HEK293 (cell line): ENCODE data around the gene SURF4.

Source experiments
- CTCF ChIA-PET: fragments of 350-600 bp; formaldehyde crosslinking; extraction: SDS; loops from one replicate; lab custom pipeline; 2021; ENCODE audit warnings: antibody characterized with exemption; lab: Yijun Ruan, JAX
- POLR2A ChIA-PET: fragments of 300-600 bp; formaldehyde crosslinking; extraction: SDS; loops from one replicate; lab custom pipeline; 2020; ENCODE audit warnings: antibody characterized with exemption, inconsistent platforms; lab: Yijun Ruan, JAX
- H3K27ac ChIP-seq: fragments of 200-500 bp; sonication (Bioruptor generic); 2 replicates; pipeline ENCODE4 v1.5.1; 2014; ENCODE audit warnings: low read depth, low read length, control low read depth, inconsistent platforms; ENCODE audit errors: extremely low read depth
- H3K36me3 ChIP-seq, 2 experiments: fragments of 200-500 bp in 1 of 2; sonication (Bioruptor generic) in 1 of 2; 1 replicate in 1 of 2; 2 replicates in 1 of 2; pipeline ENCODE4 v1.5.1; 2014 to 2017; ENCODE audit warnings: inconsistent platforms in 2 of 2, low read length in 2 of 2; ENCODE audit not compliant: control insufficient read depth in 2 of 2, insufficient read depth in 1 of 2
- H3K4me1 ChIP-seq: fragments of 200-500 bp; sonication (Bioruptor generic); 2 replicates; pipeline ENCODE4 v1.5.1; 2014; ENCODE audit warnings: mild to moderate bottlenecking, low read length, inconsistent platforms; ENCODE audit not compliant: control insufficient read depth, insufficient read depth
- H3K4me3 ChIP-seq: 2 replicates; pipeline ENCODE4 v1.5.1; 2011; ENCODE audit warnings: low read depth, mild to moderate bottlenecking, control low read depth, low read length, moderate library complexity
- H3K9me3 ChIP-seq: fragments of 200-500 bp; sonication (Bioruptor generic); 2 replicates; pipeline ENCODE4 v1.5.1; 2014; ENCODE audit warnings: low read depth, low read length, inconsistent platforms; ENCODE audit not compliant: control insufficient read depth, insufficient read depth
- CTCF ChIP-seq: fragments of 450-650 bp; formaldehyde crosslinking; IDR thresholded peaks from 2 replicates; pipeline ENCODE4 v1.5.1; 2016; ENCODE audit warnings: missing biosample characterization, missing genetic modification characterization
- EGR2 ChIP-seq: fragments of 450-650 bp; formaldehyde crosslinking; IDR thresholded peaks from 2 replicates; pipeline ENCODE4 v1.5.1; 2016; ENCODE audit warnings: low read depth, missing biosample characterization, missing genetic modification characterization
- GLIS1 ChIP-seq: fragments of 450-650 bp; formaldehyde crosslinking; IDR thresholded peaks from 2 replicates; pipeline ENCODE4 v1.5.1; 2016; ENCODE audit warnings: missing biosample characterization, missing genetic modification characterization
- KLF1 ChIP-seq: fragments of 450-650 bp; formaldehyde crosslinking; IDR thresholded peaks from 2 replicates; pipeline ENCODE4 v1.5.1; 2016; ENCODE audit warnings: missing biosample characterization, missing genetic modification characterization
- REPIN1 ChIP-seq: fragments of 450-650 bp; formaldehyde crosslinking; IDR thresholded peaks from 2 replicates; pipeline ENCODE4 v1.5.1; 2017; ENCODE audit warnings: missing biosample characterization, missing genetic modification characterization, low read depth
- SP2 ChIP-seq: fragments of 450-650 bp; formaldehyde crosslinking; IDR thresholded peaks from 2 replicates; pipeline ENCODE4 v1.5.1; 2016; ENCODE audit warnings: missing biosample characterization, missing genetic modification characterization
- SP3 ChIP-seq: fragments of 450-650 bp; formaldehyde crosslinking; IDR thresholded peaks from 2 replicates; pipeline ENCODE4 v1.5.1; 2016; ENCODE audit warnings: missing biosample characterization, missing genetic modification characterization
- ZBTB26 ChIP-seq: fragments of 450-650 bp; formaldehyde crosslinking; optimal IDR thresholded peaks from 2 replicates; pipeline ENCODE3; 2016; ENCODE audit warnings: missing biosample characterization, mild to moderate bottlenecking, missing genetic modification characterization
- ZNF18 ChIP-seq: fragments of 450-650 bp; formaldehyde crosslinking; IDR thresholded peaks from 2 replicates; pipeline ENCODE4 v1.5.1; 2016; ENCODE audit warnings: missing biosample characterization, missing genetic modification characterization
- ZNF335 ChIP-seq: fragments of 450-650 bp; formaldehyde crosslinking; conservative IDR thresholded peaks from 2 replicates; pipeline ENCODE4 v1.5.1; 2016; ENCODE audit warnings: missing biosample characterization, missing genetic modification characterization
- ZNF354C ChIP-seq: fragments of 450-650 bp; formaldehyde crosslinking; IDR thresholded peaks from 2 replicates; pipeline ENCODE4 v1.5.1; 2016; ENCODE audit warnings: missing biosample characterization, missing genetic modification characterization, low read depth, borderline replicate concordance
- ZNF426 ChIP-seq: fragments of 450-650 bp; formaldehyde crosslinking; IDR thresholded peaks from 2 replicates; pipeline ENCODE4 v1.5.1; 2017; ENCODE audit warnings: missing biosample characterization, missing genetic modification characterization, mild to moderate bottlenecking, inconsistent platforms, moderate library complexity
- ZNF433 ChIP-seq: fragments of 450-650 bp; formaldehyde crosslinking; IDR thresholded peaks from 2 replicates; pipeline ENCODE4 v1.5.1; 2016; ENCODE audit warnings: missing biosample characterization, missing genetic modification characterization, low read depth
- ZNF510 ChIP-seq: fragments of 450-650 bp; formaldehyde crosslinking; IDR thresholded peaks from 2 replicates; pipeline ENCODE4 v1.5.1; 2018; ENCODE audit warnings: mild to moderate bottlenecking, missing genetic modification characterization, missing biosample characterization; ENCODE audit not compliant: insufficient replicate concordance
- ZNF585B ChIP-seq: fragments of 450-650 bp; formaldehyde crosslinking; IDR thresholded peaks from 2 replicates; pipeline ENCODE4 v1.5.1; 2016; ENCODE audit warnings: missing biosample characterization, missing genetic modification characterization
- ZNF654 ChIP-seq: fragments of 450-650 bp; formaldehyde crosslinking; IDR thresholded peaks from 2 replicates; pipeline ENCODE4 v1.5.1; 2016; ENCODE audit warnings: low read depth, missing biosample characterization, missing genetic modification characterization
- ZSCAN4 ChIP-seq: fragments of 450-650 bp; formaldehyde crosslinking; IDR thresholded peaks from 2 replicates; pipeline ENCODE4 v1.5.1; 2017; ENCODE audit warnings: missing biosample characterization, missing genetic modification characterization
- TF ChIP-seq, protein P1 (sequence below): fragments of 450-650 bp; formaldehyde crosslinking; IDR thresholded peaks from 2 replicates; pipeline ENCODE4 v1.5.1; 2016; ENCODE audit warnings: missing biosample characterization, missing genetic modification characterization
- TF ChIP-seq, protein P2 (sequence below): fragments of 450-650 bp; formaldehyde crosslinking; conservative IDR thresholded peaks from 2 replicates; pipeline ENCODE4 v1.5.1; 2016; ENCODE audit warnings: low read depth, missing biosample characterization, missing genetic modification characterization

Gene SURF4

DNA sequence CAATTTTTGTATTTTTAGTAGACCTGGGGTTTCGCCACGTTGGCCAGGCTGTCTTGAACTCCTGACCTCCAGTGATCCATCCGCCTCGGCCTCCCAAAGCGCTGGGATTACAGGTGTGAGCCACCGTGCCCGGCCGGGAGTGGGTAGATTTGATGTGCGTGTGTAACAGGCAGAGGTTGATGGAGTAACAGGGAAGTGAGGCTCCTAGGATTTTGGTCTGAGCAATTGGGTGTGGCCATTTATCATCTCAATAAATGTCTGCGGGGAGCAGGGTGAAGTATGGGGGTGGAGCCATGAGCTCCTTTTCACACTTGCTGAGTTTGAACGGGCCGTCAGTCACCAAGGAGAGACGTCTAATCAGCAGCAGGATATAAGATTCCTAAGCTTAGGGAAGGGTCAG is 43.1 kb upstream of the SURF4 start:
- no peak overlapping the region for H3K27ac ChIP-seq
- peak; percentile 13; the same call in 1 of the 2 replicates for TF ChIP-seq SP3 (tag by site-specific recombination)
- no peak for TF ChIP-seq ZNF335 (tag by site-specific recombination)
- TF ChIP-seq CTCF (tag by site-specific recombination), result no peak
- TF ChIP-seq REPIN1, result no peak
- TF ChIP-seq EGR2, result 0 out of 2 replicates have a peak, but pooled peaks have one; percentile 10
- TF ChIP-seq SP2 (tag by site-specific recombination), result 0 out of 2 replicates have a peak, but pooled peaks have one; percentile 8
- TF ChIP-seq KLF1 (tag by site-specific recombination), result 0 out of 2 replicates have a peak, but pooled peaks have one; percentile 15
- ChIA-PET CTCF (interaction anchor here (0.7 to 0.9 kb wide), 2 partner anchors 10 to 77 kb away, joined by 3 to 4 read pairs; no protein-coding TSS in a partner anchor), POLR2A (interaction anchor here (1.2 to 4.7 kb wide), 3 partner anchors 41 to 71 kb away, joined by 3 to 28 read pairs (median 4); partner anchors contain the start of genes CACFD1, MED22 and RPL7A)
- no peak overlapping the region for H3K4me3 ChIP-seq
- H3K9me3 ChIP-seq, result no peaks in the 10 kb centered on the region
- H3K4me1 ChIP-seq, result no peaks in the 10 kb centered on the region; the same call in 1 of the 2 replicates
- H3K36me3 ChIP-seq, result peaks cover 6 to 28% of the 10 kb centered on the region in 2 experiments; a peak in 2 of 3 replicates

- ChIA-PET POLR2A (interaction anchor here (0.5 to 4.7 kb wide), 5 partner anchors 10 to 53 kb away, joined by 3 to 28 read pairs (median 3); partner anchors contain the start of gene CACFD1), CTCF (interaction anchor here (0.6 to 3.5 kb wide), 8 partner anchors 9 to 69 kb away, joined by 3 to 20 read pairs (median 5); no protein-coding TSS in a partner anchor)
- peaks cover 7 to 40% of the 10 kb centered on the region in 2 experiments for H3K36me3 ChIP-seq
- no peaks in the 10 kb centered on the region; the same call in 1 of the 2 replicates for H3K4me1 ChIP-seq
- H3K4me3 ChIP-seq, result peak within 1 kb of the TSS; percentile 63
- peak within 1 kb of the TSS; percentile 77 for H3K27ac ChIP-seq
- H3K9me3 ChIP-seq, result no peaks in the 10 kb centered on the region
- no peak for TF ChIP-seq ZNF585B (tag by site-specific recombination)
- no peak for TF ChIP-seq ZNF354C (tag by site-specific recombination)
- no peak for TF ChIP-seq ZNF654 (tag by site-specific recombination)
- peak; percentile 78 for TF ChIP-seq GLIS1 (tag by site-specific recombination)
- TF ChIP-seq, protein P1, sequence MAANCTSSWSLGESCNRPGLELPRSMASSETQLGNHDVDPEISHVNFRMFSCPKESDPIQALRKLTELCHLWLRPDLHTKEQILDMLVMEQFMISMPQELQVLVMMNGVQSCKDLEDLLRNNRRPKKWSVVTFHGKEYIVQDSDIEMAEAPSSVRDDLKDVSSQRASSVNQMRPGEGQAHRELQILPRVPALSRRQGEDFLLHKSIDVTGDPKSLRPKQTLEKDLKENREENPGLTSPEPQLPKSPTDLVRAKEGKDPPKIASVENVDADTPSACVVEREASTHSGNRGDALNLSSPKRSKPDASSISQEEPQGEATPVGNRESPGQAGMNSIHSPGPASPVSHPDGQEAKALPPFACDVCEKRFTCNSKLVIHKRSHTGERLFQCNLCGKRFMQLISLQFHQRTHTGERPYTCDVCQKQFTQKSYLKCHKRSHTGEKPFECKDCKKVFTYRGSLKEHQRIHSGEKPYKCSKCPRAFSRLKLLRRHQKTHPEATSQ (tag by site-specific recombination), result peak; percentile 98
- TF ChIP-seq, protein P2, sequence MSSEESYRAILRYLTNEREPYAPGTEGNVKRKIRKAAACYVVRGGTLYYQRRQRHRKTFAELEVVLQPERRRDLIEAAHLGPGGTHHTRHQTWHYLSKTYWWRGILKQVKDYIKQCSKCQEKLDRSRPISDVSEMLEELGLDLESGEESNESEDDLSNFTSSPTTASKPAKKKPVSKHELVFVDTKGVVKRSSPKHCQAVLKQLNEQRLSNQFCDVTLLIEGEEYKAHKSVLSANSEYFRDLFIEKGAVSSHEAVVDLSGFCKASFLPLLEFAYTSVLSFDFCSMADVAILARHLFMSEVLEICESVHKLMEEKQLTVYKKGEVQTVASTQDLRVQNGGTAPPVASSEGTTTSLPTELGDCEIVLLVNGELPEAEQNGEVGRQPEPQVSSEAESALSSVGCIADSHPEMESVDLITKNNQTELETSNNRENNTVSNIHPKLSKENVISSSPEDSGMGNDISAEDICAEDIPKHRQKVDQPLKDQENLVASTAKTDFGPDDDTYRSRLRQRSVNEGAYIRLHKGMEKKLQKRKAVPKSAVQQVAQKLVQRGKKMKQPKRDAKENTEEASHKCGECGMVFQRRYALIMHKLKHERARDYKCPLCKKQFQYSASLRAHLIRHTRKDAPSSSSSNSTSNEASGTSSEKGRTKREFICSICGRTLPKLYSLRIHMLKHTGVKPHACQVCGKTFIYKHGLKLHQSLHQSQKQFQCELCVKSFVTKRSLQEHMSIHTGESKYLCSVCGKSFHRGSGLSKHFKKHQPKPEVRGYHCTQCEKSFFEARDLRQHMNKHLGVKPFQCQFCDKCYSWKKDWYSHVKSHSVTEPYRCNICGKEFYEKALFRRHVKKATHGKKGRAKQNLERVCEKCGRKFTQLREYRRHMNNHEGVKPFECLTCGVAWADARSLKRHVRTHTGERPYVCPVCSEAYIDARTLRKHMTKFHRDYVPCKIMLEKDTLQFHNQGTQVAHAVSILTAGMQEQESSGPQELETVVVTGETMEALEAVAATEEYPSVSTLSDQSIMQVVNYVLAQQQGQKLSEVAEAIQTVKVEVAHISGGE (tag by site-specific recombination), result peak; percentile 100
- no peak for TF ChIP-seq ZNF433 (tag by site-specific recombination)
- peak; percentile 77; the same call in 1 of the 2 replicates for TF ChIP-seq ZSCAN4
- peak; percentile 79; the same call in 1 of the 2 replicates for TF ChIP-seq ZNF18 (tag by site-specific recombination)
- peak; percentile 96 for TF ChIP-seq ZBTB26 (tag by site-specific recombination)
- TF ChIP-seq ZNF426, result no peak
- TF ChIP-seq ZNF510 (tag by site-specific recombination), result no peak
Measured at GRCh38 chr9:133417541-133418461, 41.9 kb upstream of the SURF4 start, which contains the start of gene REXO4. TSS of gene REXO4 (minus strand) at chr9:133418010. CDS start at chr9:133417844, 166 bp downstream.
